HEK293 (cell line): ENCODE data around the gene ASMTL.

ENCODE experiments used
- GLI2 ChIP-seq: fragments of 450-650 bp; formaldehyde crosslinking; IDR thresholded peaks from 2 replicates; pipeline ENCODE4; 2017; ENCODE audit warnings: missing biosample characterization, missing genetic modification characterization, low read depth, borderline replicate concordance
- GLIS1 ChIP-seq: fragments of 450-650 bp; formaldehyde crosslinking; IDR thresholded peaks from 2 replicates; pipeline ENCODE4 v1.5.1; 2016; ENCODE audit warnings: missing biosample characterization, missing genetic modification characterization
- HOXD13 ChIP-seq: sonication (generic); formaldehyde crosslinking; IDR thresholded peaks from 2 replicates; pipeline ENCODE4 v1.8.0; 2022; ENCODE audit warnings: missing genetic modification reagents, borderline replicate concordance
- KLF1 ChIP-seq: fragments of 450-650 bp; formaldehyde crosslinking; IDR thresholded peaks from 2 replicates; pipeline ENCODE4 v1.5.1; 2016; ENCODE audit warnings: missing biosample characterization, missing genetic modification characterization
- KLF16 ChIP-seq: fragments of 450-650 bp; formaldehyde crosslinking; IDR thresholded peaks from 2 replicates; pipeline ENCODE4 v1.5.1; 2017; ENCODE audit warnings: missing biosample characterization, missing genetic modification characterization
- SALL2 ChIP-seq: fragments of 450-650 bp; formaldehyde crosslinking; IDR thresholded peaks from 2 replicates; pipeline ENCODE4 v1.5.0; 2017; ENCODE audit warnings: missing biosample characterization, mild to moderate bottlenecking, missing genetic modification characterization, borderline replicate concordance
- ZBTB7A ChIP-seq: fragments of 450-650 bp; formaldehyde crosslinking; IDR thresholded peaks from 2 replicates; pipeline ENCODE4 v1.5.1; 2016; ENCODE audit warnings: low read depth, missing biosample characterization, missing genetic modification characterization
- ZFP37 ChIP-seq: fragments of 450-650 bp; formaldehyde crosslinking; IDR thresholded peaks from 2 replicates; pipeline ENCODE4 v1.5.1; 2016; ENCODE audit warnings: missing biosample characterization, missing genetic modification characterization
- ZFP69B ChIP-seq: fragments of 450-650 bp; formaldehyde crosslinking; IDR thresholded peaks from 2 replicates; pipeline ENCODE4 v1.5.1; 2016; ENCODE audit warnings: missing biosample characterization, missing genetic modification characterization
- ZNF121 ChIP-seq: fragments of 450-650 bp; formaldehyde crosslinking; IDR thresholded peaks from 2 replicates; pipeline ENCODE4 v1.5.1; 2016; ENCODE audit warnings: missing biosample characterization, missing genetic modification characterization
- ZNF140 ChIP-seq: fragments of 450-650 bp; formaldehyde crosslinking; IDR thresholded peaks from 2 replicates; pipeline ENCODE4 v1.5.1; 2016; ENCODE audit warnings: missing biosample characterization, missing genetic modification characterization
- ZNF19 ChIP-seq: fragments of 450-650 bp; formaldehyde crosslinking; IDR thresholded peaks from 2 replicates; pipeline ENCODE4; 2016; ENCODE audit warnings: missing biosample characterization, missing genetic modification characterization, low read depth
- ZNF202 ChIP-seq: fragments of 450-650 bp; formaldehyde crosslinking; IDR thresholded peaks from 2 replicates; pipeline ENCODE4 v1.5.1; 2016; ENCODE audit warnings: missing biosample characterization, missing genetic modification characterization, borderline replicate concordance
- ZNF223 ChIP-seq: fragments of 450-650 bp; formaldehyde crosslinking; IDR thresholded peaks from 2 replicates; pipeline ENCODE4 v1.5.1; 2016; ENCODE audit warnings: missing biosample characterization, missing genetic modification characterization
- ZNF423 ChIP-seq: fragments of 450-650 bp; formaldehyde crosslinking; IDR thresholded peaks from 2 replicates; pipeline ENCODE4 v1.5.1; 2016; ENCODE audit warnings: missing biosample characterization, missing genetic modification characterization
- ZNF426 ChIP-seq: fragments of 450-650 bp; formaldehyde crosslinking; IDR thresholded peaks from 2 replicates; pipeline ENCODE4 v1.5.1; 2017; ENCODE audit warnings: missing biosample characterization, missing genetic modification characterization, mild to moderate bottlenecking, inconsistent platforms, moderate library complexity
- ZNF558 ChIP-seq: fragments of 450-650 bp; formaldehyde crosslinking; IDR thresholded peaks from 2 replicates; pipeline ENCODE4 v1.5.1; 2016; ENCODE audit warnings: missing biosample characterization, missing genetic modification characterization
- ZNF600 ChIP-seq: fragments of 450-650 bp; formaldehyde crosslinking; IDR thresholded peaks from 2 replicates; pipeline ENCODE4 v1.5.1; 2016; ENCODE audit warnings: missing biosample characterization, missing genetic modification characterization
- ZNF629 ChIP-seq: fragments of 450-650 bp; formaldehyde crosslinking; IDR thresholded peaks from 2 replicates; pipeline ENCODE4 v1.5.1; 2017; ENCODE audit warnings: missing biosample characterization, missing genetic modification characterization
- ZNF768 ChIP-seq: fragments of 450-650 bp; formaldehyde crosslinking; IDR thresholded peaks from 2 replicates; pipeline ENCODE4 v1.5.1; 2018; ENCODE audit warnings: missing biosample characterization, mild to moderate bottlenecking, missing genetic modification characterization
- ZNF837 ChIP-seq: fragments of 450-650 bp; formaldehyde crosslinking; IDR thresholded peaks from 2 replicates; pipeline ENCODE4 v1.5.1; 2016; ENCODE audit warnings: missing biosample characterization, missing genetic modification characterization
- TF ChIP-seq, protein P1 (sequence below): fragments of 450-650 bp; formaldehyde crosslinking; IDR thresholded peaks from 2 replicates; pipeline ENCODE4 v1.5.1; 2016; ENCODE audit warnings: missing biosample characterization, missing genetic modification characterization
- TF ChIP-seq, protein P2 (sequence below): fragments of 450-650 bp; formaldehyde crosslinking; conservative IDR thresholded peaks from 2 replicates; pipeline ENCODE4 v1.5.1; 2016; ENCODE audit warnings: low read depth, missing biosample characterization, missing genetic modification characterization
- TF ChIP-seq, protein P3 (sequence below): fragments of 450-650 bp; formaldehyde crosslinking; optimal IDR thresholded peaks from 2 replicates; pipeline ENCODE3; 2016; ENCODE audit warnings: missing biosample characterization, mild to moderate bottlenecking, missing genetic modification characterization
- TF ChIP-seq, protein P4 (sequence below): fragments of 450-650 bp; formaldehyde crosslinking; IDR thresholded peaks from 2 replicates; pipeline ENCODE4 v1.5.1; 2016; ENCODE audit warnings: missing biosample characterization, missing genetic modification characterization
- TF ChIP-seq, protein P5 (sequence below): fragments of 450-650 bp; formaldehyde crosslinking; IDR thresholded peaks from 2 replicates; pipeline ENCODE4 v1.5.1; 2016; ENCODE audit warnings: missing biosample characterization, missing genetic modification characterization
- TF ChIP-seq, protein P6 (sequence below): fragments of 450-650 bp; formaldehyde crosslinking; IDR thresholded peaks from 2 replicates; pipeline ENCODE4 v1.5.0; 2017; ENCODE audit warnings: missing biosample characterization, missing genetic modification characterization, borderline replicate concordance

Gene ASMTL

DNA sequence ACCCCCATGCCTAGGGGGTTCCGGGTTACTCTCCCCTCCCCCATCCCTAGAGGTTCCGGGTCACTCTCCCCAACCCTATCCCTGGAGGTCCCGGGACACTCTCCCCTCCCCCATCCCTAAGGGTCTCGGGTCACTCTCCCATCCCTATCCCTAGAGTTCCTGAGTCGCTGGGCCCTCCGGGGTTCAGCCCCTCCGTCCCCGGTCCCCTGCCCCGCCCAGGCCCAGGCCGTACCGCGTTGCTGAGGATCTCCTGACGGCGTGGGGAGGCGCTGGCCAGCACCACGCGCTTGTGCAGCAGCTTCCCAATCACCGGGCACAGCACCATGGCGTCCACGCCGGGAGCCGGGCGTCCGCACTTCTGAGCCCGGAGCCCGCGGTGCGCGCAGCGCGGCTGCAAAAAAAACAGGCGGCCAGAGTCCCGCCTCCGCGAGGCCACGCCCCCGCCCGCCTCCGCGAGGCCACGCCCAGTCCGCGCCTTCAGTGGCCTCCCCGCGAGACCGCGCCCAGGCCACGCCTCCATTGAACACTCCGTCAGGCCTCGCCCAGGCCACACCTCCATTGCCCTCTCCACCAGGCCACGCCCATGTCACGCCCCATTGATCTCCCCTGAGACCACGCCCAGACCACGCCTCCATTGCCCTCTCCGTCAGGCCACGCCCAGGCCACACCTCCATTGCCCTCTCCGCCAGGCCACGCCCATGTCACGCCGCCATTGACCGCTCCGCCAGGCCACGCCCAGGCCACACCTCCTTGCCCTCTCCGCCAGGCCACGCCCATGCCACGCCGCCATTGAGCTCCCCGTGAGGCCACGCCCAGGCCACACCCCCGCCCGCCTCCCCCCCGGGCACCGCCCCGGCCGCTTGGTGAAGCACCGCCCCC is at the start of gene ASMTL (continued):
- TF ChIP-seq GLIS1 (tag by site-specific recombination): peak; percentile 33; the same call in 1 of the 2 replicates
- TF ChIP-seq, protein P1, sequence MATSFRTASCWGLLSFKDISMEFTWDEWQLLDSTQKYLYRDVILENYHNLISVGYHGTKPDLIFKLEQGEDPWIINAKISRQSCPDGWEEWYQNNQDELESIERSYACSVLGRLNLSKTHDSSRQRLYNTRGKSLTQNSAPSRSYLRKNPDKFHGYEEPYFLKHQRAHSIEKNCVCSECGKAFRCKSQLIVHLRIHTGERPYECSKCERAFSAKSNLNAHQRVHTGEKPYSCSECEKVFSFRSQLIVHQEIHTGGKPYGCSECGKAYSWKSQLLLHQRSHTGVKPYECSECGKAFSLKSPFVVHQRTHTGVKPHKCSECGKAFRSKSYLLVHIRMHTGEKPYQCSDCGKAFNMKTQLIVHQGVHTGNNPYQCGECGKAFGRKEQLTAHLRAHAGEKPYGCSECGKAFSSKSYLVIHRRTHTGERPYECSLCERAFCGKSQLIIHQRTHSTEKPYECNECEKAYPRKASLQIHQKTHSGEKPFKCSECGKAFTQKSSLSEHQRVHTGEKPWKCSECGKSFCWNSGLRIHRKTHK (tag by site-specific recombination): no peak
- TF ChIP-seq ZNF121 (tag by site-specific recombination): no peak
- TF ChIP-seq ZBTB7A: no peak
- no peak for TF ChIP-seq ZNF426 (tag by site-specific recombination)
- no peak for TF ChIP-seq ZNF558 (tag by site-specific recombination)
- no peak for TF ChIP-seq HOXD13
- no peak for TF ChIP-seq ZFP37
- no peak for TF ChIP-seq ZNF223 (tag by site-specific recombination)
- TF ChIP-seq, protein P2, sequence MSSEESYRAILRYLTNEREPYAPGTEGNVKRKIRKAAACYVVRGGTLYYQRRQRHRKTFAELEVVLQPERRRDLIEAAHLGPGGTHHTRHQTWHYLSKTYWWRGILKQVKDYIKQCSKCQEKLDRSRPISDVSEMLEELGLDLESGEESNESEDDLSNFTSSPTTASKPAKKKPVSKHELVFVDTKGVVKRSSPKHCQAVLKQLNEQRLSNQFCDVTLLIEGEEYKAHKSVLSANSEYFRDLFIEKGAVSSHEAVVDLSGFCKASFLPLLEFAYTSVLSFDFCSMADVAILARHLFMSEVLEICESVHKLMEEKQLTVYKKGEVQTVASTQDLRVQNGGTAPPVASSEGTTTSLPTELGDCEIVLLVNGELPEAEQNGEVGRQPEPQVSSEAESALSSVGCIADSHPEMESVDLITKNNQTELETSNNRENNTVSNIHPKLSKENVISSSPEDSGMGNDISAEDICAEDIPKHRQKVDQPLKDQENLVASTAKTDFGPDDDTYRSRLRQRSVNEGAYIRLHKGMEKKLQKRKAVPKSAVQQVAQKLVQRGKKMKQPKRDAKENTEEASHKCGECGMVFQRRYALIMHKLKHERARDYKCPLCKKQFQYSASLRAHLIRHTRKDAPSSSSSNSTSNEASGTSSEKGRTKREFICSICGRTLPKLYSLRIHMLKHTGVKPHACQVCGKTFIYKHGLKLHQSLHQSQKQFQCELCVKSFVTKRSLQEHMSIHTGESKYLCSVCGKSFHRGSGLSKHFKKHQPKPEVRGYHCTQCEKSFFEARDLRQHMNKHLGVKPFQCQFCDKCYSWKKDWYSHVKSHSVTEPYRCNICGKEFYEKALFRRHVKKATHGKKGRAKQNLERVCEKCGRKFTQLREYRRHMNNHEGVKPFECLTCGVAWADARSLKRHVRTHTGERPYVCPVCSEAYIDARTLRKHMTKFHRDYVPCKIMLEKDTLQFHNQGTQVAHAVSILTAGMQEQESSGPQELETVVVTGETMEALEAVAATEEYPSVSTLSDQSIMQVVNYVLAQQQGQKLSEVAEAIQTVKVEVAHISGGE: 0 out of 2 replicates have a peak, but pooled peaks have one; percentile 24
- TF ChIP-seq ZNF423 (tag by site-specific recombination): no peak
- TF ChIP-seq ZNF768 (tag by site-specific recombination): no peak
- peak; percentile 69; the same call in 1 of the 2 replicates for TF ChIP-seq KLF16
- TF ChIP-seq, protein P3, sequence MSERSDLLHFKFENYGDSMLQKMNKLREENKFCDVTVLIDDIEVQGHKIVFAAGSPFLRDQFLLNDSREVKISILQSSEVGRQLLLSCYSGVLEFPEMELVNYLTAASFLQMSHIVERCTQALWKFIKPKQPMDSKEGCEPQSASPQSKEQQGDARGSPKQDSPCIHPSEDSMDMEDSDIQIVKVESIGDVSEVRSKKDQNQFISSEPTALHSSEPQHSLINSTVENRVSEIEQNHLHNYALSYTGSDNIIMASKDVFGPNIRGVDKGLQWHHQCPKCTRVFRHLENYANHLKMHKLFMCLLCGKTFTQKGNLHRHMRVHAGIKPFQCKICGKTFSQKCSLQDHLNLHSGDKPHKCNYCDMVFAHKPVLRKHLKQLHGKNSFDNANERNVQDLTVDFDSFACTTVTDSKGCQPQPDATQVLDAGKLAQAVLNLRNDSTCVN: peak; percentile 90
- TF ChIP-seq, protein P4, sequence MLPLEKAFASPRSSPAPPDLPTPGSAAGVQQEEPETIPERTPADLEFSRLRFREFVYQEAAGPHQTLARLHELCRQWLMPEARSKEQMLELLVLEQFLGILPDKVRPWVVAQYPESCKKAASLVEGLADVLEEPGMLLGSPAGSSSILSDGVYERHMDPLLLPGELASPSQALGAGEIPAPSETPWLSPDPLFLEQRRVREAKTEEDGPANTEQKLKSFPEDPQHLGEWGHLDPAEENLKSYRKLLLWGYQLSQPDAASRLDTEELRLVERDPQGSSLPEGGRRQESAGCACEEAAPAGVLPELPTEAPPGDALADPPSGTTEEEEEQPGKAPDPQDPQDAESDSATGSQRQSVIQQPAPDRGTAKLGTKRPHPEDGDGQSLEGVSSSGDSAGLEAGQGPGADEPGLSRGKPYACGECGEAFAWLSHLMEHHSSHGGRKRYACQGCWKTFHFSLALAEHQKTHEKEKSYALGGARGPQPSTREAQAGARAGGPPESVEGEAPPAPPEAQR (tag by site-specific recombination): no peak
- TF ChIP-seq ZNF629 (tag by site-specific recombination): no peak
- peak; percentile 100 for TF ChIP-seq KLF1
- no peak for TF ChIP-seq ZNF837 (tag by site-specific recombination)
- TF ChIP-seq GLI2: no peak
- 0 out of 2 replicates have a peak, but pooled peaks have one; percentile 12 for TF ChIP-seq ZNF600
- TF ChIP-seq, protein P5, sequence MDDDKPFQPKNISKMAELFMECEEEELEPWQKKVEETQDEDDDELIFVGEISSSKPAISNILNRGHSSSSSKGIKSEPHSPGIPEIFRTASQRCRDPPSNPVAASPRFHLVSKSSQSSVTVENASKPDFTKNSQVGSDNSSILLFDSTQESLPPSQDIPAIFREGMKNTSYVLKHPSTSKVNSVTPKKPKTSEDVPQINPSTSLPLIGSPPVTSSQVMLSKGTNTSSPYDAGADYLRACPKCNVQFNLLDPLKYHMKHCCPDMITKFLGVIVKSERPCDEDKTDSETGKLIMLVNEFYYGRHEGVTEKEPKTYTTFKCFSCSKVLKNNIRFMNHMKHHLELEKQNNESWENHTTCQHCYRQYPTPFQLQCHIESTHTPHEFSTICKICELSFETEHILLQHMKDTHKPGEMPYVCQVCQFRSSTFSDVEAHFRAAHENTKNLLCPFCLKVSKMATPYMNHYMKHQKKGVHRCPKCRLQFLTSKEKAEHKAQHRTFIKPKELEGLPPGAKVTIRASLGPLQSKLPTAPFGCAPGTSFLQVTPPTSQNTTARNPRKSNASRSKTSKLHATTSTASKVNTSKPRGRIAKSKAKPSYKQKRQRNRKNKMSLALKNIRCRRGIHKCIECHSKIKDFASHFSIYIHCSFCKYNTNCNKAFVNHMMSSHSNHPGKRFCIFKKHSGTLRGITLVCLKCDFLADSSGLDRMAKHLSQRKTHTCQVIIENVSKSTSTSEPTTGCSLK (tag by site-specific recombination): no peak
- TF ChIP-seq, protein P6, sequence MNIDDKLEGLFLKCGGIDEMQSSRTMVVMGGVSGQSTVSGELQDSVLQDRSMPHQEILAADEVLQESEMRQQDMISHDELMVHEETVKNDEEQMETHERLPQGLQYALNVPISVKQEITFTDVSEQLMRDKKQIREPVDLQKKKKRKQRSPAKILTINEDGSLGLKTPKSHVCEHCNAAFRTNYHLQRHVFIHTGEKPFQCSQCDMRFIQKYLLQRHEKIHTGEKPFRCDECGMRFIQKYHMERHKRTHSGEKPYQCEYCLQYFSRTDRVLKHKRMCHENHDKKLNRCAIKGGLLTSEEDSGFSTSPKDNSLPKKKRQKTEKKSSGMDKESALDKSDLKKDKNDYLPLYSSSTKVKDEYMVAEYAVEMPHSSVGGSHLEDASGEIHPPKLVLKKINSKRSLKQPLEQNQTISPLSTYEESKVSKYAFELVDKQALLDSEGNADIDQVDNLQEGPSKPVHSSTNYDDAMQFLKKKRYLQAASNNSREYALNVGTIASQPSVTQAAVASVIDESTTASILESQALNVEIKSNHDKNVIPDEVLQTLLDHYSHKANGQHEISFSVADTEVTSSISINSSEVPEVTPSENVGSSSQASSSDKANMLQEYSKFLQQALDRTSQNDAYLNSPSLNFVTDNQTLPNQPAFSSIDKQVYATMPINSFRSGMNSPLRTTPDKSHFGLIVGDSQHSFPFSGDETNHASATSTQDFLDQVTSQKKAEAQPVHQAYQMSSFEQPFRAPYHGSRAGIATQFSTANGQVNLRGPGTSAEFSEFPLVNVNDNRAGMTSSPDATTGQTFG (tag by site-specific recombination): no peak
- TF ChIP-seq ZNF202 (tag by site-specific recombination): no peak
- TF ChIP-seq ZNF140 (tag by site-specific recombination): no peak
- TF ChIP-seq ZNF19 (tag by site-specific recombination): no peak
- no peak for TF ChIP-seq ZFP69B (tag by site-specific recombination)
- no peak for TF ChIP-seq SALL2 (tag by site-specific recombination)
